K562 (cell line): ENCODE measurements around the gene FOSL2. TPM values are rescaled to one million over a fixed set of nuclear protein-coding genes. Genes with fewer than 3 reads are reported as not detected.

ENCODE experiments used
- ATAC-seq: fragments of 200-7000 bp; cut with Tn5 transposase; 3 replicates; pipeline ENCODE4 v1.9.1; 2020; ENCODE audit warnings: moderate library complexity
- BruUV-seq: library from RNA; stranded (reverse); fragments of 400-500 nt; replicated peaks from 2 replicates; lab custom pipeline; 2021; lab: Mats Ljungman, UMichigan
- CTCF ChIA-PET: fragments of 300-600 bp; formaldehyde crosslinking; extraction: SDS; loops from one replicate; lab custom pipeline; 2021; ENCODE audit warnings: low intra/inter-chr PET ratio; lab: Yijun Ruan, JAX
- POLR2A ChIA-PET: fragments of 300-600, 350-650 bp; sonication (Branson Sonifier 250); formaldehyde crosslinking; extraction: SDS; loops from one replicate; lab custom pipeline; 2021; ENCODE audit warnings: antibody characterized with exemption, inconsistent platforms; lab: Yijun Ruan, JAX
- DNase-seq, 4 experiments: peaks; one replicate each; pipeline versions ENCODE4 v3.0.0 to v3.0.0-alpha.2; 2011 to 2018; ENCODE audit warnings: low spot score in 3 of 4, mixed read lengths in 3 of 4; ENCODE audit errors: extremely low read depth in 1 of 4
- FAIRE-seq: peaks from 2 replicates; lab custom pipeline; 2011; peaks lifted over from hg19 to GRCh38; lab: Jason Lieb, UNC
- H2AFZ ChIP-seq: 2 replicates; pipeline ENCODE4 v1.6.0; 2011; ENCODE audit warnings: low read depth, low read length, control low read depth, inconsistent platforms
- H3K27ac ChIP-seq: fragments of 200-600 bp; 3 replicates; pipeline ENCODE4 v1.8.0; 2011; ENCODE audit warnings: low read depth, mild to moderate bottlenecking, control low read depth, inconsistent platforms, low read length, moderate library complexity, mixed read lengths; ENCODE audit errors: extremely low read depth
- H3K27me3 ChIP-seq, 2 experiments: fragments of 300-600 bp in 1 of 2; 2 replicates in 1 of 2; 3 replicates in 1 of 2; pipeline versions ENCODE4 v1.6.0 to v1.8.0; 2011; ENCODE audit warnings: inconsistent platforms in 2 of 2, low read length in 2 of 2, mild to moderate bottlenecking in 1 of 2, mixed read lengths in 1 of 2, moderate library complexity in 1 of 2; ENCODE audit not compliant: control insufficient read depth in 2 of 2, insufficient read depth in 2 of 2
- H3K36me3 ChIP-seq: fragments of 300-600 bp; 3 replicates; pipeline ENCODE4 v1.8.0; 2011; ENCODE audit warnings: mild to moderate bottlenecking, low read length, inconsistent platforms; ENCODE audit not compliant: control insufficient read depth, insufficient read depth
- H3K4me1 ChIP-seq, 2 experiments: fragments of 200-600 bp in 1 of 2; replicated peaks in 1 of 2; 2 replicates in 1 of 2; 3 replicates in 1 of 2; pipeline versions ENCODE4 v1.5.1 to v1.8.0; 2011; ENCODE audit warnings: inconsistent platforms in 2 of 2, low read length in 2 of 2, mild to moderate bottlenecking in 1 of 2, mixed read lengths in 1 of 2, moderate library complexity in 1 of 2; ENCODE audit not compliant: control insufficient read depth in 2 of 2, insufficient read depth in 2 of 2
- H3K4me2 ChIP-seq: 2 replicates; pipeline ENCODE4 v1.6.1; 2011; ENCODE audit warnings: low read length, control low read depth, inconsistent platforms, mixed read lengths; ENCODE audit not compliant: insufficient read depth
- H3K4me3 ChIP-seq: fragments of 200-600 bp; sonication (generic), shearing (Covaris generic); 2 replicates; pipeline ENCODE4 v1.5.1; 2016; ENCODE audit warnings: control low read depth, inconsistent platforms
- H3K79me2 ChIP-seq: fragments of 200-600 bp; 3 replicates; pipeline ENCODE4 v1.8.0; 2011; ENCODE audit warnings: low read length, inconsistent platforms; ENCODE audit not compliant: control insufficient read depth, insufficient read depth
- H3K9ac ChIP-seq, 2 experiments: 2 replicates each; pipeline versions ENCODE4 v1.6.0 to v1.6.1; 2011; ENCODE audit warnings: low read depth in 2 of 2, low read length in 2 of 2, control low read depth in 1 of 2, inconsistent platforms in 1 of 2, mild to moderate bottlenecking in 1 of 2, mixed read lengths in 1 of 2; ENCODE audit not compliant: insufficient read depth in 1 of 2
- H3K9me1 ChIP-seq: one replicate; pipeline ENCODE4 v1.6.0; 2011; ENCODE audit warnings: inconsistent platforms, mild to moderate bottlenecking, low read length, moderate library complexity; ENCODE audit not compliant: control insufficient read depth, insufficient read depth
- H3K9me3 ChIP-seq: replicated peaks from 2 replicates; pipeline ENCODE4 v1.5.1; 2011; ENCODE audit warnings: low read depth, low read length, inconsistent platforms; ENCODE audit not compliant: control insufficient read depth, insufficient read depth
- H4K20me1 ChIP-seq: replicated peaks from 2 replicates; pipeline ENCODE4 v1.6.1; 2011; ENCODE audit warnings: low read length, inconsistent platforms, mixed read lengths; ENCODE audit not compliant: control insufficient read depth, insufficient read depth
- CREBBP ChIP-seq: IDR thresholded peaks from one replicate; pipeline ENCODE4 v1.6.1; 2012; ENCODE audit warnings: low read depth, mild to moderate bottlenecking, control low read depth, inconsistent platforms, low read length
- DDX20 ChIP-seq: fragments of 450-650 bp; IDR thresholded peaks from 2 replicates; pipeline ENCODE4 v1.6.1; 2016; ENCODE audit warnings: missing genetic modification characterization, low read depth, mild to moderate bottlenecking, missing compliant biosample characterization, moderate library complexity
- EZH2 ChIP-seq: IDR thresholded peaks from 2 replicates; pipeline ENCODE4 v1.6.1; 2012; ENCODE audit warnings: low read depth, mild to moderate bottlenecking, inconsistent platforms, low read length, borderline replicate concordance
- GABPA ChIP-seq: fragments of 200-800 bp; sonication (Bioruptor generic); conservative IDR thresholded peaks from 2 replicates; pipeline ENCODE4 v1.6.1; 2016; ENCODE audit warnings: low read depth, missing genetic modification characterization, missing compliant biosample characterization
- HOMEZ ChIP-seq: fragments of 250-450 bp; sonication (Bioruptor Pico); IDR thresholded peaks from 2 replicates; pipeline ENCODE4 v1.4.0; 2020; ENCODE audit warnings: mild to moderate bottlenecking, moderate library complexity
- KLF6 ChIP-seq: fragments of 250-450 bp; sonication (Bioruptor Pico); IDR thresholded peaks from 2 replicates; pipeline ENCODE4 v1.4.0; 2020; ENCODE audit warnings: mild to moderate bottlenecking, moderate library complexity, borderline replicate concordance
- MAZ ChIP-seq, 2 experiments: fragments of 450-650 bp in 1 of 2; sonication (generic) in 1 of 2; formaldehyde crosslinking; IDR thresholded peaks in 1 of 2; conservative IDR thresholded peaks in 1 of 2; 2 replicates each; pipeline versions ENCODE4 v1.4.0 to v1.5.0; 2020; ENCODE audit warnings: mild to moderate bottlenecking in 1 of 2, missing genetic modification reagents in 1 of 2
- NKRF ChIP-seq: fragments of 450-650 bp; IDR thresholded peaks from 2 replicates; pipeline ENCODE4 v1.6.1; 2016; ENCODE audit warnings: borderline replicate concordance
- NONO ChIP-seq, 2 experiments: fragments of 200-400 bp in 1 of 2; fragments of 450-650 bp in 1 of 2; formaldehyde crosslinking in 1 of 2; IDR thresholded peaks; 2 replicates each; pipeline ENCODE4 v1.6.1; 2017; ENCODE audit warnings: low read depth in 2 of 2, mild to moderate bottlenecking in 2 of 2, moderate library complexity in 2 of 2, low read length in 1 of 2
- PHF21A ChIP-seq: fragments of 450-650 bp; IDR thresholded peaks from 2 replicates; pipeline ENCODE4 v1.6.1; 2017; ENCODE audit warnings: low read depth, borderline replicate concordance
- RB1 ChIP-seq: fragments of 450-650 bp; IDR thresholded peaks from 2 replicates; pipeline ENCODE4 v1.6.1; 2017; ENCODE audit warnings: low read depth, mild to moderate bottlenecking
- ZBTB11 ChIP-seq, 3 experiments: fragments of 200-800 bp in 1 of 3; fragments of 250-450 bp in 1 of 3; fragments of 450-650 bp in 1 of 3; sonication (Bioruptor Pico) in 1 of 3; sonication (Bioruptor generic) in 1 of 3; formaldehyde crosslinking in 1 of 3; IDR thresholded peaks; 2 replicates each; pipeline versions ENCODE4 v1.6.1 to v1.8.0; 2016 to 2022; ENCODE audit warnings: mild to moderate bottlenecking in 2 of 3, missing genetic modification characterization in 2 of 3, missing compliant biosample characterization in 1 of 3, moderate library complexity in 1 of 3
- ZNF23 ChIP-seq: fragments of 250-450 bp; sonication (Bioruptor Pico); IDR thresholded peaks from 2 replicates; pipeline ENCODE4 v1.4.0; 2020; ENCODE audit warnings: mild to moderate bottlenecking
- ZNF232 ChIP-seq: sonication (generic); formaldehyde crosslinking; IDR thresholded peaks from 2 replicates; pipeline ENCODE4 v1.8.0; 2022; ENCODE audit warnings: mild to moderate bottlenecking, missing genetic modification reagents
- ZNF778 ChIP-seq: fragments of 450-650 bp; formaldehyde crosslinking; IDR thresholded peaks from 2 replicates; pipeline ENCODE4 v1.4.0; 2020; ENCODE audit warnings: mild to moderate bottlenecking, moderate library complexity
- WGBS: fragments of 100-300 bp; shearing (Covaris generic); methylation state at CpG from one replicate; pipeline ENCODE4 v1.1.6; 2016; ENCODE audit warnings: low coverage, mixed read lengths; ENCODE audit not compliant: insufficient coverage; ENCODE audit errors: missing lambda C conversion rate; 5-methylcytosine and 5-hydroxymethylcytosine counted together
- in situ Hi-C: fragments of 300-500 bp; cut with MboI; formaldehyde crosslinking; loops from 4 replicates; pipeline ENCODE4 v1.15.0; 2018; ENCODE audit warnings: inconsistent platforms, mixed read lengths
- intact Hi-C: fragments of 100-400 bp; cut with micrococcal nuclease; formaldehyde crosslinking; loops from 2 replicates; pipeline ENCODE4 v1.14.2; 2022
- polyA plus RNA-seq, 8 experiments: library from polyadenylated mRNA; depleted of rRNA in 4 of 8; stranded (reverse) in 5 of 8; unstranded in 3 of 8; fragments of >200 nt; fragmentation: Nextera tagmentation in 2 of 8; fragmentation: Illumina TruSeq in 1 of 8; extraction: Ambion mirVana in 2 of 8; extraction: Trizol in 1 of 8; gene quantifications; 2 replicates each; pipeline versions ENCODE4 v1.2.1 to v1.2.3, GENCODE V29; 2011 to 2014; ENCODE audit warnings: inconsistent platforms in 1 of 8, missing spikeins in 1 of 8
- total RNA-seq, 7 experiments: library from RNA; depleted of rRNA in 6 of 7; stranded (reverse); fragments of >200 nt in 6 of 7; fragmentation: Illumina TruSeq in 2 of 7; extraction: Trizol in 2 of 7; gene quantifications; 2 replicates each; pipeline versions ENCODE4 v1.2.1 to v1.2.3, GENCODE V29; 2011 to 2021; ENCODE audit warnings: low replicate concordance in 1 of 7

Gene FOSL2
- total and polyA plus RNA-seq, 9 of the 15 experiments (the other 6 are each of a cell fraction or from before 2014, with no cell fraction given): 0.04 to 2.9 (median 0.80) TPM

GRCh38 chr2:28432362-28432761 is 39.7 kb downstream of the FOSL2 start:
- BruUV-seq: no TSS peak
- Histone ChIP-seq H3K4me3 (no peak overlapping the region), H3K27me3 (peaks cover 0 to 48% of the 10 kb centered on the region in 2 experiments; a peak in 4 of 5 replicates), H3K9me3 (no peaks in the 10 kb centered on the region; the same call in 1 of the 2 replicates), H3K9me1 (no peaks in the 10 kb centered on the region), H4K20me1 (no peaks in the 10 kb centered on the region), H3K9ac (no peak overlapping the region), H3K27ac (no peak overlapping the region), H3K36me3 (no peaks in the 10 kb centered on the region), H3K79me2 (no peaks in the 10 kb centered on the region), H3K4me1 (peaks cover 0 to 4% of the 10 kb centered on the region in 2 experiments; a peak in 1 of 5 replicates), H2AFZ (no peak overlapping the region), H3K4me2 (no peak overlapping the region)
- 5% methylated on average over 8 of the region's 8 CpGs for WGBS
- intact Hi-C loops: no loop called here
- FAIRE-seq (no peak), DNase-seq (no peak), ATAC-seq (no peak)
- ChIA-PET POLR2A (interaction anchor here (0.6 kb wide), 1 partner anchor 69 kb away, joined by 4 read pairs; no protein-coding TSS in a partner anchor), CTCF (no interaction called here)
- in situ Hi-C loops: no loop called here
- TF ChIP-seq KLF6 (CRISPR knock-in tag): no peak
- TF ChIP-seq NKRF: no peak
- no peak for TF ChIP-seq DDX20
- TF ChIP-seq EZH2: no peak
- no peak for TF ChIP-seq ZNF23 (CRISPR knock-in tag)
- TF ChIP-seq RB1: no peak
- no peak for TF ChIP-seq PHF21A
- TF ChIP-seq HOMEZ (CRISPR knock-in tag): no peak
- no peak for TF ChIP-seq ZBTB11 (CRISPR knock-in tag; IDR thresholded peaks at IDR 0.05)
- TF ChIP-seq CREBBP: no peak
- no peak for TF ChIP-seq GABPA (tag)
- no peak for TF ChIP-seq NONO (IDR thresholded peaks at IDR 0.05; ENCODE audit: low read depth in 2 of 2, low read length in 1 of 2)
- no peak for TF ChIP-seq ZNF232 (CRISPR knock-in tag)
- no peak for TF ChIP-seq ZNF778 (CRISPR knock-in tag)
- TF ChIP-seq MAZ (CRISPR knock-in tag; conservative IDR thresholded peaks at IDR 0.05 in 1 of 2, IDR thresholded peaks at IDR 0.05 in 1 of 2): no peak
